Colon (tissue), 2 donors: ENCODE results near the gene ZNRF2.

ENCODE experiments used
- FAIRE-seq: peaks from 2 replicates; lab custom pipeline; 2012; peaks lifted over from hg19 to GRCh38; lab: Jason Lieb, UNC
- donor health status: control.
- donor health status: control.

The ZNRF2 gene

DNA sequence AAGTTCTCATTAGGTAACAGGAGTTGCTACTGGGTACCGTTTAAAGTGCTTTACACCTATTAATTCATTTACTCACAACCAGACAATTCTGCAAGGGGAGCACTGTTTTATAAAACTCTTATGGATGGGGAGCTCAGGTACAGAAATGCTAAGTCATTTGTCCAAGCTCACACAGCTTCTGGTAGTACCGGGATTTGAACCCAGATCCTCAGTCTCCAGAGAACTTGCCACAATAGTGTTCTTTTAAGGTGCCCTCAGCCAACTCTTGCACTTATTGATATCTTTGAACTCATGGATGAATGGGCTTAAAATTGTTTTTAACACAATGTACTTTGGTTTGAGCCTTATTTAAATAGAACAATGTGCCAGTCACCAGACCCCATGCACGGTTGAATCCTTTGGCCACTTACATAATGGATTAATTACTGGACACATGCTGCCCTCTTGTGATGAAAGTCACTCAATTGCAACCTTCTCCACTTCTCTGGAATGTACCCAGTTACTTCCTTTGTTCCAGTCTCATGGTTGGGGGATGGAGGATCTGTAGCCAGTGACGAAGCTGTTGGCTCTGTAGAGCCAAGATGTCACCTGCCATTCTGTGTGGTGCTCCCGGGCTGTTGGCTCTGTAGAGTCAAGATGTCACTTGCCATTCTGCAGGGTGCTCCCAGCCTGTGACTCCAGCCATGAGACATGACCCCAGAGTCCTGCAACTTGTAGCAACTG, 128.5 kb downstream of the ZNRF2 start:
- no peak for FAIRE-seq

DNA sequence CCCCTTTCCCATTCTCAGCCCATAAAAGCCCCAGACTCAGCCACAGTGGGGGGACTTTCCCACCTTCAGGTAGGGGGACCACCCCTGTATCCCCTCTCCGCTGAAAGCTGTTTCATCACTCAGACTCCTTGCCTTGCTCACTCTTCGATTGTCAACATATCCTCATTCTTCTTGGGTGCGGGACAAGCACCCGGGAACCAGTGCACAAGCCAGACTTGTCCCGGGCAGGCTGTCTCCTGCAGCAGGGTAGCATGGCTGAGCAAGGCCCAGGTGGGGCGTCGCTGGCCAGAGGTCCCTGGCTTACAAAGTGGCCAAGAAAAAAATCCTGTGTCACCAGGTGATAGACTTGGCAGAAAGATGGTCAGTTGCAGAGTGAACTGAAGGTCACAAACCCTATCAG, 129.5 kb downstream of the ZNRF2 start:
- no peak for FAIRE-seq
